Skin of body (tissue), 2 donors: ENCODE data around the gene IL1RAPL1. TPM values are rescaled to one million over a fixed set of nuclear protein-coding genes. Genes with fewer than 3 reads are reported as not detected.

Experiments used
- small RNA-seq: library from RNA; depleted of rRNA; stranded (forward); fragments of <200 nt; gene quantifications from one replicate; pipeline ENCODE3, GENCODE V24; 2014; ENCODE audit warnings: low replicate concordance
- total RNA-seq: library from RNA; depleted of rRNA; stranded (reverse); fragments of >200 nt; gene quantifications from one replicate; pipeline ENCODE4 v1.2.3, GENCODE V29; 2014

Gene IL1RAPL1
- total RNA-seq, 1 donor from 2014 or later: 3.3 TPM

Small RNAs within 50 kb of the gene (small RNA-seq; reads per million reads assigned to genes)
- not detected for gene MIR4666B
- not detected for gene RF00284
- gene RNA5SP500: 0.52 reads per million, percentile 62 among the genes with 10 or more reads in this experiment
